Heart right ventricle (tissue), 16 donors: ENCODE data around the gene RAC2. TPM values are rescaled to one million over a fixed set of nuclear protein-coding genes. Genes with fewer than 3 reads are reported as not detected.
A peak's percentile ranks its signal among the peaks of the same experiment; 100 is the strongest.

ENCODE experiments used
- ATAC-seq, 8 donors: fragments of 200-7000 bp; cut with Tn5 transposase; one replicate each; pipeline ENCODE4 v1.9.1; 2020; ENCODE audit warnings: mild to moderate bottlenecking in 8 of 8, moderate library complexity in 8 of 8, moderate number of reproducible peaks in 1 of 8
- DNase-seq, 2 donors: peaks; one replicate each; pipeline ENCODE4 v3.0.0-alpha.2; 2020
- H3K27ac ChIP-seq, 10 donors: fragments of 200-600 bp; sonication (generic) in 2 of 10; one replicate each; pipeline versions ENCODE4 v1.5.0 to v1.8.0; 2020 to 2022; ENCODE audit warnings: mild to moderate bottlenecking in 3 of 10
- H3K27me3 ChIP-seq, 7 donors: fragments of 200-600 bp; one replicate each; pipeline ENCODE4 v1.8.0; 2021 to 2022; ENCODE audit warnings: mild to moderate bottlenecking in 2 of 7
- H3K36me3 ChIP-seq, 9 donors: fragments of 200-600 bp; sonication (generic) in 1 of 9; one replicate each; pipeline versions ENCODE4 v1.5.0 to v1.8.0; 2020 to 2022; ENCODE audit warnings: mild to moderate bottlenecking in 2 of 9
- H3K4me1 ChIP-seq, 9 donors: fragments of 200-600 bp; sonication (generic) in 1 of 9; one replicate each; pipeline versions ENCODE4 v1.5.0 to v1.8.0; 2020 to 2022; ENCODE audit warnings: mild to moderate bottlenecking in 4 of 9
- H3K4me3 ChIP-seq, 10 donors: fragments of 200-600 bp; sonication (generic) in 2 of 10; one replicate each; pipeline versions ENCODE4 v1.5.0 to v1.8.0; 2020 to 2022; ENCODE audit warnings: mild to moderate bottlenecking in 7 of 10, moderate library complexity in 2 of 10
- H3K9me3 ChIP-seq, 11 donors: fragments of 200-600 bp in 10 of 11; sonication (generic) in 2 of 11; one replicate each; pipeline versions ENCODE4 v1.5.0 to v1.8.0; 2013 to 2022; ENCODE audit warnings: mild to moderate bottlenecking in 2 of 11, control low read depth in 1 of 11, moderate library complexity in 1 of 11
- CTCF ChIP-seq, 9 donors: fragments of 200-600 bp; sonication (generic) in 2 of 9; IDR thresholded peaks; one replicate each; pipeline versions ENCODE4 v1.5.0 to v1.8.0; 2021 to 2022; ENCODE audit warnings: antibody characterized with exemption in 9 of 9, mild to moderate bottlenecking in 5 of 9, moderate library complexity in 1 of 9
- WGBS, 2 donors: extraction: QIAGEN DNeasy Blood & Tissue Kit; methylation state at CpG; one replicate each; pipeline ENCODE4 v1.1.7; 2013; ENCODE audit warnings: inconsistent platforms in 1 of 2; 5-methylcytosine and 5-hydroxymethylcytosine counted together
- intact Hi-C, 10 donors: fragments of 100-400 bp; cut with DNase I; formaldehyde crosslinking; loops; one replicate each; pipeline versions ENCODE4 v1.11.1 to v1.14.2; 2022
- polyA plus RNA-seq, 2 donors: library from polyadenylated mRNA; stranded (reverse); fragments of 200-250 nt; gene quantifications; one replicate each; pipeline ENCODE4 v1.2.3, GENCODE V29; 2013
- total RNA-seq, 10 donors: library from RNA; stranded (reverse); fragmentation: NEBNext Ultra II Directional in 3 of 10; extraction: Animal tissue kit (Norgen Biotek cat#: 25700) in 3 of 10; gene quantifications; one replicate each; pipeline versions ENCODE4 v1.2.1 to v1.2.4, GENCODE V29; 2021 to 2023
- donor health status: Arrhythmogenic right ventricular cardiomyopathy.
- donor health status: ischemic (EF 13 %, LVEDD 7.1; RV severe dilation, severe dysfunction).
- donor health status: healthy with polysubstance abuse.
- donor health status: DM: no; HTN: yes; CAD: no.
- donor health status: DM: no; HTN: no; CAD: no.
- donor health status: ischemic (EF 25% LVEDD 6.9; RV normal size, moderate dysfunction).
- donor health status: ischemic (EF 25% LVEDD 5.7; RV mildly dilated, moderate dysfunction).
- donor health status: healthy.
- donor health status: DM: yes; HTN: yes; CAD: no.
- donor health status: Ischemic cardiomyopathy.
- donor health status: ischemic (EF 35%, LVEDD 5.7; RV mildly dilated, moderate dysfunction).
- donor health status: nonischemic (EF 11% LVEDD 7.7; RV severe dilation, severe dysfunction).
- donor health status: DM: yes; HTN: yes; CAD: no.
- donor health status: PGD.
- donor health status: ischemic (EF 29% LVEDD 5.4; RV normal size, mild dysfunction).
- donor health status: nonischemic (EF 23%, LVEDD 6.1; RV moderate dilation, normal function).

RAC2 gene
- total and polyA plus RNA-seq, 12 donors: 1.1 to 37.1 (median 3.5) TPM

- H3K27me3 ChIP-seq: peaks cover 0 to 66% (median 37%) of the 10 kb centered on the region in 7 donors
- H3K27ac ChIP-seq: no peak overlapping the region
- ATAC-seq: peak in 1 of 8 donors; percentile 10
- no peaks in the 10 kb centered on the region for H3K36me3 ChIP-seq
- no peak for TF ChIP-seq CTCF (IDR thresholded peaks at IDR 0.05)
- H3K4me3 ChIP-seq: no peak overlapping the region
- WGBS, 2 donors: 58 to 62% methylated on average over 6 of the region's 6 CpGs
- peaks cover 0 to 8% (median 3%) of the 10 kb centered on the region in 9 donors for H3K4me1 ChIP-seq
- DNase-seq: no peak
- intact Hi-C loops: no loop called here
- no peaks in the 10 kb centered on the region for H3K9me3 ChIP-seq
These were observed 32.2 kb downstream of the RAC2 start for GRCh38 chr22:37211866-37212173.

GRCh38 chr22:37211075-37211865 lies 32.8 kb downstream of the RAC2 start:
- peaks cover 0 to 8% (median 3%) of the 10 kb centered on the region in 9 donors for H3K4me1 ChIP-seq
- no peaks in the 10 kb centered on the region for H3K36me3 ChIP-seq
- peaks cover 0 to 66% (median 37%) of the 10 kb centered on the region in 7 donors for H3K27me3 ChIP-seq
- DNase-seq (no peak), ATAC-seq (no peak)
- H3K9me3 ChIP-seq: no peaks in the 10 kb centered on the region
- intact Hi-C loops: no loop called here
- H3K4me3 ChIP-seq: no peak overlapping the region
- H3K27ac ChIP-seq: no peak overlapping the region
- WGBS, 2 donors: 75 to 78% methylated on average over 24 of the region's 24 CpGs
- no peak for TF ChIP-seq CTCF (IDR thresholded peaks at IDR 0.05)

GRCh38 chr22:37210041-37210803 lies 33.8 kb downstream of the RAC2 start:
- Histone ChIP-seq H3K36me3 (no peaks in the 10 kb centered on the region), H3K9me3 (no peaks in the 10 kb centered on the region), H3K4me1 (peaks cover 0 to 8% (median 3%) of the 10 kb centered on the region in 9 donors), H3K4me3 (no peak overlapping the region), H3K27ac (no peak overlapping the region), H3K27me3 (peaks cover 0 to 64% (median 37%) of the 10 kb centered on the region in 7 donors)
- 64 to 65% methylated on average over 15 of the region's 15 CpGs for WGBS, 2 donors
- DNase-seq: no peak
- no peak for TF ChIP-seq CTCF (IDR thresholded peaks at IDR 0.05)
- intact Hi-C loops: no loop called here
- no peak for ATAC-seq

GRCh38 chr22:37209140-37209845 lies 34.8 kb downstream of the RAC2 start:
- DNase-seq: no peak
- 76 to 82% methylated on average over 9 of the region's 9 CpGs for WGBS, 2 donors

More at GRCh38 chr22:37209140-37209845, 34.8 kb downstream of the RAC2 start:
- Histone ChIP-seq H3K4me1 (peaks cover 0 to 8% (median 3%) of the 10 kb centered on the region in 9 donors), H3K4me3 (no peak overlapping the region), H3K27ac (no peak overlapping the region), H3K36me3 (no peaks in the 10 kb centered on the region), H3K9me3 (no peaks in the 10 kb centered on the region), H3K27me3 (peaks cover 0 to 57% (median 32%) of the 10 kb centered on the region in 7 donors)
- intact Hi-C loops: no loop called here
- no peak for TF ChIP-seq CTCF (IDR thresholded peaks at IDR 0.05)
- no peak for ATAC-seq
